SU-DHL-6 (cell line): Measurements from ENCODE around the gene MT1B.

Experiments used
- EZH2phosphoT487 ChIP-seq: fragments of 200-600 bp; sonication (generic), shearing (Covaris generic); conservative IDR thresholded peaks from 2 replicates; pipeline ENCODE4 v1.6.1; 2018; ENCODE audit warnings: mild to moderate bottlenecking, antibody characterized with exemption, low read length, moderate library complexity, mixed read lengths
- TF ChIP-seq, protein P1 (sequence below): fragments of 200-600 bp; sonication (generic); IDR thresholded peaks from one replicate; pipeline ENCODE4 v1.5.1; 2017; ENCODE audit warnings: antibody characterized with exemption, mild to moderate bottlenecking, low read length, moderate library complexity; ENCODE audit not compliant: insufficient read depth, poor library complexity, severe bottlenecking

DNA sequence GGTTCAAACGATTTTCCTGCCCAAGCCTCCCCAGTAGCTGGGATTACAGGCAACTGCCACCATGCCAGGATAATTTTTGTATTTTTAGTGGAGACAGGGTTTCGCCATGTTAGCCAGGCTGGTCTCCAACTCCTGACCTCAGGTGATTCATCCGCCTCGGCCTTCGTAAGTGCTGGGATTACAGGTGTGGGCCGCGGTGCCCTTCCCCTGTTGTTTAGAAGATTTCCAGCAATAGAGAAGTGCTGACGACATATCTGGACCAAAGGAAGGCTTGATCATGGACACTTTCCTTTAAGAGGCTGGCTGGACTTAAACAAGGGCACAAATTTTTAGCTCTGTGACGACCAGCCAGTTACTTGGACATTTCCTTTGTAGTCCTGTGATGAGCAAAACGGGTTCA, 20.5 kb upstream of the MT1B start:
- TF ChIP-seq, protein P1, sequence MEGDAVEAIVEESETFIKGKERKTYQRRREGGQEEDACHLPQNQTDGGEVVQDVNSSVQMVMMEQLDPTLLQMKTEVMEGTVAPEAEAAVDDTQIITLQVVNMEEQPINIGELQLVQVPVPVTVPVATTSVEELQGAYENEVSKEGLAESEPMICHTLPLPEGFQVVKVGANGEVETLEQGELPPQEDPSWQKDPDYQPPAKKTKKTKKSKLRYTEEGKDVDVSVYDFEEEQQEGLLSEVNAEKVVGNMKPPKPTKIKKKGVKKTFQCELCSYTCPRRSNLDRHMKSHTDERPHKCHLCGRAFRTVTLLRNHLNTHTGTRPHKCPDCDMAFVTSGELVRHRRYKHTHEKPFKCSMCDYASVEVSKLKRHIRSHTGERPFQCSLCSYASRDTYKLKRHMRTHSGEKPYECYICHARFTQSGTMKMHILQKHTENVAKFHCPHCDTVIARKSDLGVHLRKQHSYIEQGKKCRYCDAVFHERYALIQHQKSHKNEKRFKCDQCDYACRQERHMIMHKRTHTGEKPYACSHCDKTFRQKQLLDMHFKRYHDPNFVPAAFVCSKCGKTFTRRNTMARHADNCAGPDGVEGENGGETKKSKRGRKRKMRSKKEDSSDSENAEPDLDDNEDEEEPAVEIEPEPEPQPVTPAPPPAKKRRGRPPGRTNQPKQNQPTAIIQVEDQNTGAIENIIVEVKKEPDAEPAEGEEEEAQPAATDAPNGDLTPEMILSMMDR: no peak
- TF ChIP-seq EZH2phosphoT487: no peak
